SIG-M5 treated with dmso at 0.1 percent for 504 hours (cell line): Measurements from ENCODE around the gene TPRG1L.

Experiments
- DNase-seq: peaks from one replicate; lab custom pipeline; 2025; ENCODE audit not compliant: unreplicated experiment; lab: John Stamatoyannopoulos, UW

TPRG1L gene

GRCh38 chr1:3676581-3677470 lies 52.0 kb downstream of the TPRG1L start:
- peak; percentile 72 for DNase-seq

GRCh38 chr1:3677484-3677883 lies 52.7 kb downstream of the TPRG1L start:
- peak; percentile 69 for DNase-seq

GRCh38 chr1:3678361-3679097 lies 53.7 kb downstream of the TPRG1L start:
- no peak for DNase-seq

GRCh38 chr1:3679098-3679555 lies 54.3 kb downstream of the TPRG1L start:
- DNase-seq: peak; percentile 49
